NCI-H82 (cell line): ENCODE data around the gene PTPN5.

Experiments
- DNase-seq: peaks from one replicate; lab custom pipeline; 2025; lab: John Stamatoyannopoulos, UW

PTPN5 gene

DNA sequence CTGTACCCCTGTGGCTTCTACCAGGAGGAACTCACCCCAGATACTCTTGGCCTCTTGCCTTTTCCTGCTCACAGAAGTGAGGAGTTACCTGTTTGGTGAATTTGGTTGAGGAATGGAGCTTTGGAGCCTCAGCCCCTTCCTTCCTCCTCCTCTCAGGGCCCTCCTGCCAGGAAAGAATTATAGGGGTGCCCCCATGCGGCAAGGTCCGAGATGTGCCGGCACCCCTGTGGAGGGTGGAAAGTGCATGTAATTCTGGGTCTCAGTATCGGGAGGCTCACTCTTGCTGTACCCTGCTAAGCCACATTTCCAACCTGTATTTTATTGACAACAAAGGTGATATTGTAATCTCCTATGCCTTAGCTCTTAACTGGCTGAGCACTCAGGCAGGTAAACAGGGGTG, 51.9 kb downstream of the PTPN5 start:
- DNase-seq = no peak

DNA sequence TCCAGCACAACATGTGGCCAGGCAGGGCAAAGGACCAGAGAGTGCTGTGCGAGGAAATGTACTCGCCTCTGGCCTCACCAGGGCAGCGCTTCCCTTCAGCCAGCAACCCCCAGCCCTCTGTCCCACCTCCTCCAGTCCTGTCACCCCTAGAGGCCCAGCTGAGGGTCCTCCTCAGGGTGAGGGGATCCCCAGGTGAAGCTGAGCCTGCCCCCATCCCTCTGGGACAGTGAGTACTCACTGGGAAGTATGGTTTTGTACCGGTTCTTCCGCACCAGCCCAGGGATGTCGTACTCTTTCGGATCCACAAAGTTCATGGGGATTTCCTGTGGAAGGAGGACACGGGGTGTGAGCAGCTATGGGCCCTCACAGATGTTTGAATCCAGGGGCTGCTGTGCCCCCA, 54.0 kb downstream of the PTPN5 start:
- DNase-seq = no peak

DNA sequence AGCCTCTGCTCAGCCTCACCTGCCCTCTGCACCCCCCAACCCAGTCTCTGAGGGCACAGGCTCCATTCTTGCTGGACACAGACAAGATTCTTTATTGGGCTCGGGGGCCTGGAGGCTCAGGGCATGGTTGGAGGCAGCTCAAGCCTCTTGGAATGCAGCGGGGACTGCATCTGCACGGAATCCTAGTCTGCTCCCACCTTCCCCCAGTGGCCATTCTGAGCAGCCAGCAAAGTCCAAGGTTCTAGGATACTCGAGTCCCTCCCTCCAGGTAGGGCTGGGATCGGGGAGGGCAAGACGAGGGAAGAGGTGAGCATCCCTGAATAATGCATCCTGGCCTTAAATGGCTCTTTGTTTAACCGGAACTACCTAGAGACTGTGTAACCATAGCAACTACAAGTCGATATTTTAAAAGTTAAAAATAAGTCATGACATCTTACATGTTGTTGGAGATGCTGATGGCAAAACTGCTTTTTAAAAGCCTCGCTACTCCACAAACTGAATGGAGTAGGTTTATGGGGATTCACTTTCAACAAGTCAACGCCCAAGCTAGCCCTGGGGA, 54.9 kb downstream of the PTPN5 start:
- no peak for DNase-seq

DNA sequence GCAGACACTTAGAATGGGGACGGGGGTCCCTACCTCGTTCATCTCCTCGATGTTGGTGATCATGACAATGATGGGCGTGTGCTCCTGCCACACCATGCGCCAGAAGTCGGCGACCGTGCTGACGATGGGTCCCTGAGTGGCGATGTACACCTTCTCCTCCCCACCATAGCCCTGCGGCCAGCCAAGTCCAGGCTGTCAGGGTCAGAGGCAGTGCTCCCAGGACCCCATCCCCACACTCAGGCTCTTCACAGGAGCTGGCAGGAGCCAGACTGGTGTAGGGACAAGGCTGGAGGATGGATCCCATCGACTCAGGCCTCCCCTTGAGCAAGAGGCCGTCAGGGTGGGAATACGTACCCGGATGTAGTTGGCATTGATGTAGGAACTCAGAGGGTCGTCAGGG, 58.4 kb downstream of the PTPN5 start:
- no peak for DNase-seq

DNA sequence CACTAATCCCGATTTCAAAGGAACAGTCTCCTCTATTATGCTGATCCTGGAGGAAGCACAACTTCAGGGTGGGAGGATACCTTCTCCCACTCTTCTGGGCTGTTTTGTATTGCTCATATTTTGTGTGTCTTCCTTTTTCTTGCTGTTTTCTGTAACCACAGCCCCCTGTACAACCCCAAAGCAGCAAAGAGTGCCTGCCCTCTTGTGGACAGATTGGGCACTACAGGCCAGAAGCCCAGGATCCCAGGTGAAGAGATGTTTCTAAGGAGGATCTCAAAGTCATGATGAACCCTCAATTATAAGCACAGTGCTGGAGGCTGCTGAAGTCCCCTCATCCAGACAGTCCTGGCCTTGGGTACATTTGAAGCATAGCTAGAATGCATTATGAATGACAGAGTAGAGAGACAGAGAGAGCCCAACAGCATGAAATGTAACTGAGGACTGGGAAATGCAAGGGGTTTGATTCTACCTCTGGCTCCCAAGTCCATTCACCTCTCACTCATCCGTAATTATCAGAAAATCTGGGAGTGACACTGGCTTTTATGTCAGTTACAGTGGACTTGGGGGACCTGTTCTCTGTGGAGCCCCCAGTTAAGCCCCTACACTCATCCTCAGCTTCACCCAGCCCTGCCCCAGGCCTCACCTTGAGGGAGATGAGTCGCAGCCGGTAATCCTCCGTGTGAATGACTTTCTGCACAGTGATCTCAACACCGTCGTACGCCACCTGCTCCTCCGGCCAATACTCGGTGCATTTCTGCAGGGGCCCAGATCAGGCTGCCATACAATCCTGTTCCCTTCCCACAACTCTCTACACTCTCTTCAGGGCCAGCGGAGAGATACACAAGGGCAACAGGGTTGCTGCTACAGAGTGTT, 59.4 kb downstream of the PTPN5 start:
- peak; percentile 58 for DNase-seq

DNA sequence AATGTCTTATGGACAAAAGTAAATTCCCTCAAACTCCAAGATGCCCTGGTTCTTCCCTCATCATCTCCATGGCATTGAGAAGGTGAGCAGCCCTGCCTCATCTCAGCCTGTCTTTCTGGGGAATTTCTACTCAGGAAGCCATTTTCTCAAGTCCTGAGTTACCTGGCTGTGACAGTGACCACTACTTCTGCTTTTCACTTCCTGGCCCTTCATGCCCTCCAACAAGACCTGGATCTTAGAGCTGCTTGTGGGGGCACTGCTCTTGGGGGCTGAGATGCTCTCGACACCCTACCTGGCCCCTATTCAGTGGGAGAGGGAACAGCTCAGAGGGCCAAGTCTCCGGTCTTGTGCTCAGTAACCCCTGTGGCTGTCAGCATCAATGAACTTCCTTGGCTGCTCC, 60.2 kb downstream of the PTPN5 start:
- DNase-seq = no peak

DNA sequence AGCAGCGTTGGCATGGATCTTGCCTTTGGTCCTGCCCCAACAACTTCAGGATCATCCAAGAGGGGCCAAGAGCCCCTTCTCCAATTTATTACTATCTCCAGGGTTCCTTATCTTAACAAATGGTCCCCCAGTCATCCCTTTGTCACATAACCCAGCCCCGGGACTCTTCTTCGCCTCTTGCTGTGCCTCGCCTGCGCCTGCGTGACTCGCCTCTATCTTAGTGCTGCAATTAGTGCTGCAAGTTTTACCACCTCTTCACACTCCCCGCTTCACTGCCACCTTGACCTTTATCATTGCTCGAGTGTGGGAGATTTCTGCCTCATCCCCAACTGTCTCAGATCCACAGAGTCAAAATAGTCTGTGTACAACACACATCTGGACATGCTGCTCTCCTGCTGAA, 61.6 kb downstream of the PTPN5 start:
- DNase-seq = no peak

DNA sequence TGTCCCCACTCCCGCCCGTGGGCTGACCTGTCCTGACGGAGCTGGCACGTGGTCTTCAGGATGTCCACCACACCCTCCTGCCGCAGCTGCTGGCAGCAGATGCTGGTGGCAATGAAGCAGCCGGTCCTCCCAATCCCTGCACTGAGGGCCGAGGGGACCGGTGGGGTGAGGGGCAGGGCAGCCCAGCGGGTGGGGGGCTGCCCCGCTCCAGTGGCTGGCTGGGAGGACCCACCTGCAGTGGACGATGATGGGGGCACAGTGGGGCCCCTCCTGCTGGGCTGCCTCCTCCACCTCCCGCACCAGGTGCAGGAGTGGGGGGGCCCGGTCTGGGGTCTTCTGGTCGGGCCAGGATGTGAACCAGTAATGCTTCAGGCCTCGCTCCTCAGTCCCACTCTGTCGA, 62.2 kb downstream of the PTPN5 start:
- no peak for DNase-seq

DNA sequence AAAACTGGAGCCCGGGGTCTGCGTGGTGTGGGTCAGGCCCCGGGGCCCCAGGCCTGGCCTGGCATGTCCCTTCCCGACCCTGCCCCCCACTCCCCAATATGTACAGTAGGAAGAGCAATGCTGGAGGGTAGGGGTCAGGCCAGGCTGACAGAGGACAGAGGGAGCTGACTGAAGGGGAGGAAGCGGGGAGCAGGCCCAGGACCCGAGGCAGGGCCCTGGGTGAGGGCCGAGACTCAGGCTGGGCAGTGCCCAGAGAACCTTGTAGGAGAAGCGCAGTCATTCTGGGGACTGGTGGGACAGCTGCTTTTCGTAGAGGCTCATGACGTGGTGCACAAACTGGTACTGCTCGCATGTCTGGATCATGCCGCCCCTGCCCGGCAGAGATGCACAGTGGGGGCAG, 62.9 kb downstream of the PTPN5 start:
- DNase-seq = no peak

DNA sequence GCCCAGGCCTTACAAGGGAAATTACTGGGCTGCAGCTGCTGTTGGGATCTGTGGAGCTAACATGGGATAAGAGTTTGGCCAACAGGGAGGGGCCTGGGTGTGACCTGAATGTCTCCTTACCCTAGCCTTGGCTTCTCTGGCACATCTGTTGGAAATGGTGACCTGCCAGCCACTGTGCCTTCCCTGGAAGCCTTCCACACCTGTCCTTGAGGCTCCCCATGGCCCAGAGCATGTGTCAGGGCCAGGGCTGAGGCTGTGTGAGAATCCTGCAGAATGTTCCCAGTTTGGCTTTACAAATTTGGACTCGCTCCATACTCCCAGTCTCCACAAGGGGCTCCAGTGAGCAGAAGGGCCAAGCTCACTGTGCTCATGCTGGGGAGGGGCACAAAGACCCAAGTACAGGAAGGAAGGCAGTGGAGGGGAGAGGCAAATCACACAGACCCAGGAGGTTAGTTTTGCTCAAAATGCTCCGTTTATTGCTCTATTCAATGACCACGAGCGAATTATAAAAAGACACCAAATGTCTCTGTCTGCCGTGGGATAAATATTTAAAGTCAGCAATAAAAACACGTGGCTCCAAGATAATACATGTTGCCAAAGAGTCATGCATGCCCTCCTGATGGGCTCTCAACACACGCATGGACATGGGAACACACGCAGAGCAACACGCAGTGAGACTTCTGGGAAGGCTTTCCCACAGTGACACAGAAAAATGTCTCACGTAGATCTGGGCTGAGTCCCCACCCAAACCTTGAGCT, 63.9 kb downstream of the PTPN5 start:
- DNase-seq = peak; percentile 72

DNA sequence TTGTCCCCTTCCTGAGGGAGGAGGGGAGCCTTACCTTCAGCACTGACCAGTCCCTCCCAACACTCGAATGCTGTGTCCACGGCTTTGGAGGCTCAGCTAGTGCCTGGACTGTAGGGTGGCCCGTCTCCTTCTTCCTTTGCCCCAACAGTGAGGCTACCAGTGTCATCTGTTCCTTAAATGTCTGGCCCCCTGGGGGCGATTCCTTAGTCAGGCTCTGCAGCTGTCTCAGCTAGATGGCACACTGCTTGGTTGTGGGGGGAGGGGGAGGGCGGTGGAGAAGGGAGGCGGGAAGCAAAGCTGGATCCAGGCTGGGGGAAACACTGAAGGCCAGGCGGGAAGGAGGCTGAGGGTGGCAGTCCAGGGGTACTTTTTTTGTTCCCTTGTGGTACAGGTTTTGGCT, 65.6 kb downstream of the PTPN5 start, which contains the start of gene IGSF22:
TSS of gene IGSF22 (minus strand) at position 149 of the 400 bp plus-strand sequence. CDS start 1,952 bp downstream, outside the sequence.
- peak; percentile 52 for DNase-seq

DNA sequence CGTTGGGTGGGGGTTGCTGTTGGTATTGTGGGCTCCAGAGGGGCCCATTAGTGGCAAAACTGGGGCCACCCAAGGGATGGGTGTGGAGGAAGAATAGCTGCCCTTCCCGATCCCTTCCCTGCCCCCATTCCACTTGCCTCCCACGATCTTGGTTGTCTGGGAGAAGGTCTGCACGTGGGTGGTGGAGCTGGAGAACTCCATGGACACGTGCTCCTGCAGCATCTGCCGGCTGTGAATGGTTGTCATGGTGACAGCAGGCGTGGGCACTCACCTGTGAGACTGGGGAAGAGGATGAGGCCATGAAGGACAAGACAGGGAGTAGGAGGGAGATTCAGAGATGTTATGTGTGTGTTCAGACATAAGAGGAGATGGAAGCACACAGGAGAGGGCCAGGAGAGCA, 67.6 kb downstream of the PTPN5 start:
- peak; percentile 21 for DNase-seq

DNA sequence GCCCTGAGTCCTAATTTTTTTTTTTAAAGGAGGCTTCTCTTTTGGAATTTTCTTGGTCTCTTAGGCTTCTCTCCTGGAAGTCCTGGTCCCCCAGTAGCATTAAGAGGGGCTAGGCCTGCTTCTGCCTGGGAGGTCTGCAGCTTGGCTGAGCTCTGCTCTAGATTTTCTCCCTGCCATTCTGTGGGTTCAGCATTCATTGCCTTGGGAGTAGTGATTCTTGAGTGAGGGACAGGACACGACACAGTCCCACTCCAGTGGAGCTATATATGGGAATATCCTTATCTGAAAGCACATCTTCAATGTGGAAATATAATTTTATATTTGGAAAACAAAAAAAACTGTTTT, 69.3 kb downstream of the PTPN5 start:
- no peak for DNase-seq

DNA sequence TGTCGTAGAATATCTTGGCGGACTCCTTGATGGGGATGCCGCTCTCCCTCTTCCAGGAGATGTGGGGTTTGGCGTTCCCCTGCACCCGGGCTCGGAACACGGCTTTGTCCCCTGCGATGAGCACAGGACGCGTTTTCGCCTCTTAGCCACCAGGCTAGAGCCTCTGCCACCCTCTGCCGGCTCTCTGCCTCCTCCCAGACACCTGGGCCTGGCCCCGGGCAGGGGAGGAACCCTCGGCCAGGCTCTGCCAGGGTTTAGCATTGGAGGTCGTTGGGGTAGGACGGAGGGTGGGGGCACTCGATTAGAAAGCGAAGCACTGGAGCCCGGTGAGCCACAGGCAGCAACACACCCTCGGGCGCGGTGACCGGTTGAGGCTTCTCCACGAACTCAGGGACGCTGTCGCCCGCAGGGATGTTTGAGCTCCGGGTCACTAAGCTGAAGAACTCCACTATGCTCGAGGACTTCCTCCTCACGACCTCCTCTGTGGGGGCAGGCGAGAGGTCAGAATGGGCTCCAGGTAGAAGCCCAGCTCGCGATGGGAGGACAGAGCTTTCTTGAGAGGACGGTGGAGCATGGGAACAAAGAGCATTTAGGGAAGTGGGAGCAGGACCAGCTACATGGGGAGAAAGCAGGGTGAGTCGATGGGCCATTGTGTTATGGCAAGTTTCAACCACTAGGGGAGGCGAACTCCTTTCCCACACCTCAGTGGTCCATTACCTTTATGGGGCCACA, 69.9 kb downstream of the PTPN5 start:
- DNase-seq = peak; percentile 62

DNA sequence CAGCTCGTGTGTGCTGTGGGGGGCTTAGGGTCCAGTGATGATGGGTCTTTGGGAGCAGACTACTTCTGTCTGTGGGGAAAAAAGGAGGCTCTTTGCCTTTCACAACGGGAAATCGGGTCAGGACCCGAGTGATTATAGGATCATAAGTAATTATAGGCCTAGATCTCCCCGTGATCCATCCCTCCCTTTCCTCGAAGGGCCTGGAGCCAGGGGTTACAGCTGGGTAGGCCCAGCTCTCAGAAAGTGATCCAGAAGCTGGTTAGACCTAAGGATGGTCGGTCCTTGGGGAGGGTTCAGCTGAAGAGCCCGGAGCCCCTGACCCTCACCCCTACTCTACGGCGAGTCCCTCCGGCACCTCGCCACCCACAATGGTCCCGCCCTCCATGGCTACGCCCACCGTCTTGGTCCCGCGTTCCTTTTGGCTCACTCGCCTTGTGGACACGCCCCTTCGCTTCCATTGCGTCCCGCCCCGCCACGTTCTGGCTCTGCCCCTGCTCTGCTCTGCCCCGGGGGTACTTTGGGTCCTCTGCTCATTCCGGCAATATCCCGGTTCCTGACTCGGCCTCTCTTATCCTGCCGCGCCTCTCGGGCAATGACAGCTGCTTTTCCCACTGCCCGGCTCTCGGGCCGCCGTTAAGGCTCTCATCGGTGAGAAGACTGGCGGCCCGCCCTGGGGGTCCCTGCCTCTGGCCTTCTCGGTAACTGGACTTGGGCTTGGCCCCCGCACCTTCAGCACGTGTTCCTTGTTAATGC, 70.6 kb downstream of the PTPN5 start:
- DNase-seq = peak; percentile 90

DNA sequence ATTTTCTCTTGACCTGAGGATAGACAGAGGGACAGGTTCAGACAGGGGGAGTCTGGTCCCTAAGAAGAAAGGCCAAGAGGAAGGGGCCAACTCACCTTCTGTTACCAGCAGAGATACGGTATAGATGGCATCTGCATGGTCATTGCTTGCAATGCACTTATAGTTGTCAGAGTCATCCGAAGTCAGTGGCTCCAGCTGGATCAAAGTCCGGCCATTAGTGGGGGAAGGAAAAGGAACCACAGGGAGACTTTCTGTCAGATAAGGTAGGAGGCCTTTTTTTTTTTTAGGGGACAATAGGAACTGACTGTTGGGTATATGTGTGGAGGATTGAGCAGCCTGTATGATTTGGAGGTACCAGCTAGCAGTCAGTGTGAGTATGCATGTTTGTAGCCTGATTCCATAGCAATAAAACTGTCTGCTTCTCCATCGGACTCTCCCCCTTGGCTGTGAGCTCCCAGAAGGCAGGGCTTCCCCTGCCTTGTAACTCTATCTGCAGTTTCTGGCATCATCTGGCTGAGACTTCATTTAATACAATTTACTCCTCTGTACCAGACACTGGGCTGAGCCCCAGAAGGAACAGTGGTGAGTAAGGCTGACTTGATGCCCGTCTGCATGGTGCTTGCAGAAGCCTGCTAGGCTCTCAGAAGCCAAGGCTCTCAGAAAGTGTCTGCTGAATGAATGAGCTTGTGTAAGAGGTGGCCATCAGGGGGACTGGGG, 71.3 kb downstream of the PTPN5 start:
- peak; percentile 51 for DNase-seq

DNA sequence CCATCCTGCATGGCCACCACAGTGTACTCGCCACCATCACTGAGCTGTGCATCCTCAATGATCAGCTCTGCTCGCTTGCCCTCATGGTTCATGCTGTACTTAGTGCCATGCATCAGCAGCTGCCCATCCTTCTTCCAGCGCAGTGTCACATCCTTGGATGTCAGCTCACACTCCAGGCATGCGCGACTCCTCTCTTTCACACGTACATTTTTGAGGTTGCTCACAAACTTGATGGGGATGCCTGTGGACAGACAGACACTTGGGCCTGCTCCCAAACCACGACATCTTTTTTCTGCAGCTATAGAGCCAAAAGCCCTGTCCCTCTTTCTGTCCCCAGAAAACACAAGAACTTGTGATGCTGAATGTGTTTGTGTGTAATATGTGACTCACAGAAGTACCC, 76.1 kb downstream of the PTPN5 start:
- DNase-seq = no peak

DNA sequence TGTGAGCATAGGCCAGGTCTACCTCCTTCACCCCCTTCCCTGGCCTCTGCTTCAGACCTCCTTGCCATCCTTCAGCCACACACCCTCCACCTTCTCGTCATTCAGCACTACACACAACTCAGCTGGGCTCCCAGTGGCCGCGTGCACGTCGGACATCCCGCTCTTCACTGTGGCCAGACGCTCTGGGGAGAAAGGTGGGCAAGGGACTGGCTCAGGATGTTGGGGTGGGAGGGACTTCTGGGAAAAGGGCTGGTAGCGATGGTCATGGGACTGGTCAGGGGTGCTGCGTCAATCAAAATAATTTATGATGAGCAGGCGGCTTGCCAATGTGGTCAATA, 77.2 kb downstream of the PTPN5 start:
- DNase-seq = no peak

DNA sequence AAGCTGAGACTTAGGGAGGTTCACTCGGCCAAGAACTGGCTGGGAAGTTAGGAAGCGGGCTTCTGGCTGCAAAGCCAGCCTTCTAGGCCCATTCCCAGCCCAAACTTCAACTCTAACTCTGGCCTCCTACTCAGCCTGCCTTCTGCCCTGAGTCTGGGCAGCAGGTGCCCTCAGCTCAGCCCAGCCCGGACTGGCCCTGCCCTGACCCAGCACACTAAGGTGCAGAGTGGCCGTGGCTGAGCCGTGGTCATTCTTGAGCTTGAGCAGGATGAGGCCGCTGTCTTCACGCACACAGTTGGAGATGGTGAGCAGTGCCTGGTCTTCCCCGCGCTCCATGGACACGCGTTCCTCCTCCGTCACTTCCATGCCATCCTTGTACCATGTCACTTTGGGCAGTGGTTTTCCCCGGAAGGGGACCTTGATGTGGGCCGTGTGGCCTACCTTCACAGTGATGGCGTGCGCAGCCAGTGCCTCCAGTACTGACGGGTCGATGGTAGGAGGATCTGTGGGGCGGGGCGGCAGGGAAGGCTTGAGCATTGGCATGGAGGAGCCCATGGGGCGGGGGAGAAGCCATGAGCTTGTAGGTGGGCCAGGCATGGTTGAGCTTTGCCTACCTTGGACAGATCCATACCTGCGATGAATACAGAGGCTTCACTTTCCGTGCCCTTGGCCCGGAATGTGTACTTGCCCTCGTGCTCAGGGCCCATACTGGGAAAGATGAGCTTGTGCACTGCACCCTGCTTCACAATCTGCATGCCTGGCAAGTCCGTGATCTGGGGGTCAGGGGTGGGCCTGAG, 77.8 kb downstream of the PTPN5 start:
- DNase-seq = no peak

DNA sequence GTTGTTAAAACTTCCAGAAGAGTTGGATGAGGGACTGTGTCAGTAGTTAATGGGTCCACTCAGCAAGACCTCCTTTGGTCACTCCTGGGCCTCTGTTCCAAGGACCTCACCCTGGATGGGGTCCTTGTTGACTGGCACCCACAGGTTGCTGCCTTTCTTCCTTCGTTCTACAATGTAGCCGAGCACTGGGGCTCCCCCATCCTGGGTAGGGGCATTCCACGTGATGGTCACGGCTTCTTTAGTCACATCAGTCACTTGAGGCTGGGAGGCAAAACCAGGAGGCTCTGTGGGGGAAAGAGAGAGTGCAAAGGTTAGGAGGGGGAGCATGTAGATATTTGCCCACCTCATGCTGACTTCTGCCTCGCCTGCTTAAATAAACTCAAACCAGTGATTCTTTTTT, 81.1 kb downstream of the PTPN5 start:
- DNase-seq = no peak
